ENCODE data around the gene MLX.
A peak's percentile ranks its signal among the peaks of the same experiment; 100 is the strongest.

Gene MLX

GRCh38 chr17:42566883-42567573 lies at the start of gene MLX:
Gene MLX, plus strand, starts transcription at chr17:42567100. Its CDS starts 25 bp downstream, at chr17:42567125.
- peak; percentile 94 for DNase-seq

GRCh38 chr17:42517516-42517915 lies 49.4 kb upstream of the MLX start:
- no peak for DNase-seq

- no peak for DNase-seq
Observed at GRCh38 chr17:42518046-42518754, 48.7 kb upstream of the MLX start.

DNA sequence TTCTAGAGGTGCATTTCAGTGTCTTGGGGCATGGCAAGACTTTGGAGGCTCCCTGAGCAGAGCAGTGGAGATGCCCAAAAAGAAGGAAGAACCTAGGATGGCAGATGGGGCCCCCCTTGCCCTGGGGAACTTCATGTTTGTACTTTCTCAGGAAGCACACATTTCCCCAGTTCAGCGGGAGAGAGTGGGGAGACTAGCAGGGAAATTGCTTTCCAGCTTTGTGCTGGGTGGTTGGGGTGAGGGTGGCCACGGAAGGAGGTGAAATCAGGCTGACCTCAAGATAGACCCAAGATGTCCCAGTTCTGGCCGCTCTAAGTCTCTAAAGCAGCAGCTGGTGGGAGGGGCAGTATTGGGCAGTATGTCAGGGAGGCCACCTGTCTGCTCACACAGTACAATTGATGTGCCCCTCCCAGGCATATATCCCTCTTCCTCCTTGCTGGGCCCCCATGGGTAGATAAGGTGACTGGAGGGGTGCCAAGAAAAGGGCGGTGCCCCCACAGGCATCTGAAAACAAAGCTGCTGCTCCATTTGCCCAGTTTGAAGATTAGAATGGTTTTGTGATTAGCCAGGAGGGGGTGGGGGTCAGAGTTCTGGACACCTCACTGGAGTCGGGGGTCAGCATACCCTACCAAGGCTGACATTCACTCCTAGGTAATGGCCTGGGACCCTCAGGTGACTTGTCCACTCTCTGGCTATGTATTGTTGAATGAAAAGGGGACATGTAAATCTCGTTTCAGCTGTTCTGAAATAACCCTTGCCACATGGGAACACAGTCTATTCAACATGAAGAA lies 48.0 kb upstream of the MLX start:
- no peak for DNase-seq

DNA sequence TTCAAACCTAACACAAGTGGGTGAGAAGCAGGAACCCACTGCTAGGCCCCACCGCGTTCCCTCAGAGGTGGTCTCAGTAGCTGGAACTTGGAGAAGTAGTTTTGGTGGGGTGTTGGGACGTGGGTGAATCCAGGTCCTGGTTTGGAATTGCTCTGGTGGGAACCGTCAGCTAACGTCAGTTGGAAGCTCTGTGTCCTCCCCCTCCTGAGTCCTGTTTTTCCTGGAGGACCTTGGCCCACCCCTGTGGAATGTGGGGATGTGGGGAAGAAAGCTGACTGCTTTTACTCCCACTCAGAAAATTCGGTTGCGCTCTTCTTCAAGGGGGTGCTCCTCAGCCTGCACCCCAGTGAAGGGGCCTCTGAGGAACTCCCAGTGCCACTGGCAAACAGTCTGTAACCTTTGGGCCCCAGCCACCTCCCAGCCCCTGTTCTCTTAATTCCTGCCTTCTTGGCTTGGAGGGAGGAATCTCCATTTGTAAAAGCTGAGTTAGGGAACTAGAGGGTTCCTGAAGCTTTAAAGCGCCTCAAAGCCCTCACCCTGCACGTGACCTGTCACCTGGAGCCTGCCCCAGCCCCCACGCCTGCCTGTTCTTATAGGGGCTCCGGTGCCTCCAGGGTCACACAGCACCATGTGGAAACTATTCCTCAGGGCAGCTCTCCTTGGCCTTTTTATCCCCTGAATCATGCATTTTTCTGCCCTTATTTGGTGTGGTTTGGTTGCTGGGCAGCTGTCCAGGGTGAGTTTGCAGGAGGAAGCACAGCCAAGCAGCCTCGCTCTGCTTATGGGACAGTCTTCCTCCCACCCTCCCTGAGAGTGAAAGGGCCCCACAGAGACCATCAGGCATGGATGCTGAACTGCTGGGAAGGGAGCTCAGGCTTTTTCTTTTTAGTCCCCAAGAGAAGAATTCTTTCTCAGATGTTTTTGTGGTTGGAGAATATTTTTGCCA lies 47.1 kb upstream of the MLX start:
- no peak for DNase-seq

- no peak for DNase-seq
Observed at GRCh38 chr17:42520540-42520951, 46.4 kb upstream of the MLX start.

DNA sequence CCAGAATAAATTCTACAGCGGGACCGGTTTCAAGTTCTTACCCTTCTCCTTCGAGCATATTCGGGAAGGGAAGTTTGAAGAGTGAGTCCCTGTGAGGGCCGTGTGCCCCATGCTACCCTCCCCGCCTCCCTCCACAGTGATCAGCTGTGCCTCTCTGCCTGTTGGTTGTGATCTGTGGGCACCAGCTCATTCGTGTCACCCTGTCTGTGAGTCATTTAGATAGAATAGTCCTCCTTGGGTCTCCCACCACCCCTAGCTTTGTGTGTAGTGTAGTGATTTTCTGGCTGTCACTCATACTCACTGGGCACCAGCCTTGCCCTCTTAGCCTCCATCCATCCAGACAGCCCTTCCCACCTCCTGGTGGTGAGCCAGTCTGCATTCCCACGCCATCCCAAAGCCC lies 45.9 kb upstream of the MLX start:
- no peak for DNase-seq

DNA sequence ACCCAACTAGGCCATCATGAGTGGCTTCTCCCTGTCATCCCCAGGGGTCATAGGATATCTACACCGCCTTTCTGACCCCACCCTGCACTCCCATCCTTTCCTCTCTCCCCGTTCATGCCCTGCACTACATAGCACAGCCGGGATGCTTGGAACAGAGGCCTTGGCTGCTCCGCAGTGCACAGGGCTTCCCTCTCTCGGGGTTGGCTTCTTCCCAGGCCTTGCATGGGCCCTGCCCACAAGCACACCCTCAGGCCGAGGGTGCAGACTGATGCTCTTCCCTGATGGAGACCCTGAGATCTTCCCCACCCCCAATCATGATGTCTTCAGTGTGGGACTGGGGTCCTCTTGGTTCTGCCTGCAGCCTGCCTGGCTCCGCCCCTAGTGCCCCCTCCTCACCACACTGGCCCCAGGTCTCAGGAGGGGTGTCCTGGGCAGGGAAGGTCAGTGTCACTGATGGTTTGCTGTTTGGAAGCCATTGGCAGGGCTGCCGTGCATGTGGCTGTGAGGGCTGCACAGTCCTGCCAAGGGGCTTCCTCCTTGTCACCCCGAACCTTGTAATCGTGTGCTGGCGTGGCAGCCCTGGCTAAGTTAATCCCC lies 45.1 kb upstream of the MLX start:
- no peak for DNase-seq

GRCh38 chr17:42522263-42522790 lies 44.6 kb upstream of the MLX start:
- no peak for DNase-seq

DNA sequence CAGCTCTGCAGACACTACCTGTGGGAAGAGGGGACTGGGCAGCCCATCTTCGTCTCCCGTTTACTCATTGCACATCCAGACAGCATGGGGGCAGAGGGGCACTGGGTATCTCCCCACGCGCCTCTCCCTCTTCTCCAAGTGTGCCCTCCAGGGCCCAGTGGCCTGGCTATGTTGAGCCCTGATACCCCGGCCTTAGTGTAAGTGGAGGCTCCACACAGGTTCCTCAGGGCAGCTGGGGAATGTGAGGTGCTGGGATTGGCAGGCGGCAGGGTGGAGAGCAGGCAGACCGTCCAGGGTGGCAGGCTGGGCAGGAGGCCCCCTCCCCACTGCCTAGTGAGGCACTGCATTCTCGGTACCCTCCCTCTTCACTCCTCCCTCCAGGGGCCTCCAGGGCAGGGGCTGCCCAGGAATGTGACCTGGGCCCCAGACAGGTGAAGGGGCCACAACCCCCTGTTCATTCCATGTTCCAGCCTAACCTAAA lies 44.1 kb upstream of the MLX start:
- no peak for DNase-seq

DNA sequence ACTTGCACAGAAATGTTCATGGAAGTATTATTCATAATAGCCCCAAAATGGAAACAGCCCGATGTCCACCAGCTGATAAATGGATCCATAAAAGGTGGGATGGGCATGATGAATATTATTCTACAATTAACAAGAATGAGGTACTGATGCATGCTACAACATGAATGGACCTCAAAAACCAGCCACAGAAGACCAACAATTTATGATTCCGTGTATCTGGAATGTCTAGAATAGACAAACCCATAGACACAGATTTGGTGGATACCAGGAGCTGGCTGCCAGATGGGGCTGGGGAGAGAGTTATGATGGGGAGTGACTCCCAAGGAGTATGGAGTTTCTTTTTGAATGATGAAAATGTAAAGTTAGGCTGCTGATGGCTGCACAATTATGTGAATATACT lies 41.7 kb upstream of the MLX start:
- DNase-seq = no peak

DNA sequence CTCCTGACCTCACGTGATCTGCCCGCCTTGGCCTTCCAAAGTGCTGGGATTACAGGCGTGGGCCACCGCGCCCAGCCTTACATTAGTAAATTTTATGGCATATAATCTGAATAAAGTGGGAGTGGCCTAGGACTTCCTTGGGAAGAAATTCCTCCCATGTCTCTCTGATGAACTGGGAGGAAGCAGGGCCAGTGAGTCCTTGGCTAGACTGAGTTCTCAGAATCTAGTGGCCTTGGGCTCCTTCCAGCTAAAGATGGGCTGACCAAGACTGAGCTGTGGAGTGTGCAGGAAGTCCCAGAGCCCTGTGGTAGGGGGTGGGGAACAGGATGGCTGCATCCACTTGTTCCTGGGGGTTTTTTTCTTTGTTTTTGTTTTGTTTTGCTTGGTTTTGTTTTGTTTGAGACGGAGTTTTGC lies 40.9 kb upstream of the MLX start:
- no peak for DNase-seq

DNA sequence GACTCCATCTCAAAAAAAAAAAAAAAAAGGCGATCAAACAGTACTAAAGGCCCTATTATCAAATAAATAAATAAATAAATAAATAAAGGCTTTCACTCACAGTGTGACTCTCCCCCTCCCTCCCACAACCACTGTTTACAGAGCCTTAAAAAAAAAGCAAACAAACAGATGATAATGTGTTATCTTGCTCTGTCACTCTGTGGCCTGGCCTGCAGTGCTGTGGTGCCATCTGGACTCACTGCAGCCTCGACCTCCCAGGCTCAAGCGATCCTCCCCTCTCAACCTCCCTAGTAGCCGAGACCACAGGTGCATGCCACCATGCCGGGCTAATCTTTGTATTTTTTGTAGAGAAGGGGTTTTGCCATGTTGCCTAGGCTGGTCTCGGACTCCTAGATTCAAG lies 39.0 kb upstream of the MLX start:
- DNase-seq = no peak

DNA sequence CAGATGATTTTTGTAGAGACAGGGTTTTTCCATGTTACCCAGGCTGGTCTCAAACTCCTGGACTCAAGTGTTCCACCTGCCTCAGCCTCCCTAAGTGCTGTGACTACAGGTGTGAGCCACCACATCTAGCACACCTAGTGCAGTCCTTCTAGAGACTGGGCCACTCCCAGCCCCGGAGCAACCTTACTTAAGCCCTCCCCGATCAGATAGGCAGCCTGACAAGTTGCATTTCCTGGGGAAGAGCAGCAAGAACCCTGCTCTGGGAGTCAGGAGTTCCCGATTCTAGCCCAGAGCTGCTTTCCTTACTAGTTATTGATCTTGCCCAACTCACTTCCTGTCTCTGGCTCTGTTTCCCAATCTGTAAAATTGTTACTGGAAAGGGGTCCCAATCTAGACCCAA lies 37.8 kb upstream of the MLX start:
- no peak for DNase-seq

- DNase-seq = no peak
Observed at GRCh38 chr17:42530952-42531454, 35.9 kb upstream of the MLX start.

DNA sequence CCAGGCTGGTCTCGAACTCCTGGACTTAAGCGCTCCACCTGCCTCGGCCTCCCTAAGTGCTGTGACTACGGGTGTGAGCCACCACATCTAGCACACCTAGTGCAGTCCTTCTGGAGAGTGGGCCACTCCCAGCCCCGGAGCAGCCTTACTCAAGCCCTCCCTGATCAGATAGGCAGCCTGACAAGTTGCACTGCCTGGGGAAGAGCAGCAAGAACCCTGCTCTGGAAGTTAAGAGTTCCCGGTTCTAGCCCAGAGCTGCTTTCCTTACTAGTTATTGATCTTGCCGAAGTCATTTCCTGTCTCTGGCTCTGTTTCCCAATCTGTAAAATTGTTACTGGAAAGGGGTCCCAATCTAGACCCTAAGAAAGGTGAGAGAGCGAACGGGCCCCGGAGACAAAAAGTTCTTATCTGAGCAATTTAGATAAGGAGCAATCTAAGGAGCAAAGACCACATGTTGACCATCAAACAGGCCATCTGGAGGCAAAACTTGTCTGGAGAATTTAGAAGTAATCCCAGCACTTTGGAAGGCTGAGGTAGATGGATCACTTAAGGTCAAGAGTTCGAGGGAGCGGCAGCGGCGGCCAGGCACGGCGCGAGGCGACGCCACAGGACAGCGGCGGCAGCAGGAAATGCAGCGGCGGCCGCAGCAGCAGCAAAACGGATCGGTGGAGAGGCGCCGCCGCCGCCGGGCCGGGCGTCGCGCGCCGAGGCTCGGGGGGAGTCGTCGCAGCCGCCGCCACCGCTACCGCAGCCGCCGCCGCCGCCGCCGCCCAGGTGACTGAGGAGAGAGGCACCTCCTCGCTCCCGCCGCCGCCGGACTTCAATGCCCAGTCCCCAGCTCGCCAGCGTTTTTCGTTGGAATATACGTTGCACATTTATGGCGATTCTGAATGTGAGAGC lies 35.2 kb upstream of the MLX start:
- peak; percentile 60 for DNase-seq

- peak; percentile 50 for DNase-seq
Observed at GRCh38 chr17:42535155-42536047, 31.5 kb upstream of the MLX start.

DNA sequence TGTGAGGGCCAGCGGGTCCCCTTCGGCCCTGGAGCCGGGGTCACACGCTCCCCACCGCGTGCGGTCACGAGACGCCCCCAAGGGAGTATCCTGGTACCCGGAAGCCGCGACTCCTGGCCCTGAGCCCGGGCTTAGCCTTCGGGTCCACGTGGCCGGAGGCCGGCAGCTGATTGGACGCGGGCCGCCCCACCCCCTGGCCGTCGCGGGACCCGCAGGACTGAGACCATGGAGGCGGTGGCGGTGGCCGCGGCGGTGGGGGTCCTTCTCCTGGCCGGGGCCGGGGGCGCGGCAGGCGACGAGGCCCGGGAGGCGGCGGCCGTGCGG lies 30.9 kb upstream of the MLX start, which contains the start of gene NAGLU:
TSS of gene NAGLU (plus strand) at position 194 of the 324 bp plus-strand sequence. CDS start at position 226, 32 bp downstream.
- DNase-seq = peak; percentile 82

- peak; percentile 67 for DNase-seq
Observed at GRCh38 chr17:42536372-42537155, 30.3 kb upstream of the MLX start.
